Head of caudate nucleus (tissue), 42 donors: ENCODE data around the gene OCA2.

Source experiments
- DNase-seq, 42 donors: peaks; one replicate each; pipeline versions ENCODE4 v3.0.0 to v3.0.0-alpha.2; 2020 to 2021; ENCODE audit warnings: mixed read lengths in 7 of 42
- intact Hi-C: fragments of 100-400 bp; cut with DNase I; formaldehyde crosslinking; loops from one replicate; pipeline ENCODE4 v1.15.0; 2022

The OCA2 gene

GRCh38 chr15:27847775-27848710 lies 251.1 kb downstream of the OCA2 start:
- intact Hi-C loops, result no loop called here
- peak in 1 of 42 donors; percentile 25 for DNase-seq

- DNase-seq, result peak in 1 of 42 donors; percentile 25
- intact Hi-C loops, result no loop called here
These were observed 252.3 kb downstream of the OCA2 start for GRCh38 chr15:27846722-27847395.

DNA sequence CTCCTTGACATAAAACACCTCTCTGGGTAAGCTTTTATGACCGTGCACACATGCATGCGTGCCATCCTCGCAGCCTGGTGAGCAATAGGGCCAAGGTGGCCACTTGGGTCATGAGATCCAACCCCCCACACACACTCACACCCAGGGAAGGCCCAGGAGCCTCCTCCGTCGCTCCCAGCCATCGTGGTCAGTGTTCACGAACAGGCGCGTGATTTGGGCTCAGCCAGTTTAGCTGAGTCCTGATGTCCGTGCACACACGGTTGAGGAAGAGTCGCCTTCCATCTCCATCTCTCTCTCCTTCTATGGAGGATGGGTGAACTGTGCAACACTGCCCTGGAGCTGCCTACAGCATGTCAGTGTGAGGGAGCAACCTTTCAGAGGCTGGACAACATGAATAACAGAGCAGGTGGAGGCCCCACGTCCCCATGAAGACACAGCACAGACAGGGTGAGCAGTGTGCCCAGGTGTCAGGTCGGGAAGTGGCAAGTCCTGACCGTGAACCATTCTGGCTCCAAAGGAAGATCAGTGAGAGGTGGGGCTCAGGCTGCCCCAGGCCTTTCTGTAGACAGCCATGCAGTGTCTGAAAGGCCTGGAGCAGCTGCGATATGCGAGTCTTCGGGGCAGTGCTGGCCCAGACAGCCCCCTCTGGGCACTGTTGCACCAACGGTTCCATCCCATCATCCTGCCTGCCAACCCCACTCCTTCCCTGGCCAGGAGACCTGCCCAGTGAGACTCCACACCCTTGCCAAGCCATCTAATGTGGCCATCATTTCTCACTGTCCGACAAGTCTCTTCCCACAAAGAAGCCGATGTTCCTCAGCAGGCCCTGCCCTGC lies 253.4 kb downstream of the OCA2 start:
- intact Hi-C loops, result no loop called here

GRCh38 chr15:27844018-27844666 lies 255.0 kb downstream of the OCA2 start:
- intact Hi-C loops, result no loop called here
- peak in 2 of 42 donors; percentile 1 to 32 for DNase-seq

More for the DNA sequence above, 253.4 kb downstream of the OCA2 start:
- peak in 2 of 42 donors; percentile 4 to 22 for DNase-seq

DNA sequence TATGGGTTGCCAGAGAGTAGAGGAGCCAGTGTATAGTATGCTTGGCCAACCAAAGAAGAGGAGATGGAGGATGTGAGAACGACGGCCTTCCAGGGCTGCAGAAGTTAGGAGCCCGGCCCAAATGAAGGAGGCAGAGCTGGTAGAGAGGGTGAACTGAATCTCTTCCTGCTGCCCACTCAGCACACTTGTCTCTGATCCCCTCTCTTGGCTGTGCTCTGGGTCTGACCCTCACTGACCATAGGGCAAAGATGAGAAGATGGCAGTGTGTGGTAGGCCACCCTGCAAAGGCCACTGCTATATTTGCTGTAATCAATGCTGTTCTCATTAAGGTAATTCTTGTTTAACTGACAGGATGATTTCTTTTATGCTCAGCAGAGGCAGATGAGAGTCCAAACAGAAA lies 256.0 kb downstream of the OCA2 start:
- peak in 2 of 42 donors; percentile 2 to 14 for DNase-seq
- intact Hi-C loops, result no loop called here

- peak in 1 of 42 donors; percentile 20 for DNase-seq
- intact Hi-C loops, result no loop called here
These were observed 256.6 kb downstream of the OCA2 start for GRCh38 chr15:27842526-27842925.

DNA sequence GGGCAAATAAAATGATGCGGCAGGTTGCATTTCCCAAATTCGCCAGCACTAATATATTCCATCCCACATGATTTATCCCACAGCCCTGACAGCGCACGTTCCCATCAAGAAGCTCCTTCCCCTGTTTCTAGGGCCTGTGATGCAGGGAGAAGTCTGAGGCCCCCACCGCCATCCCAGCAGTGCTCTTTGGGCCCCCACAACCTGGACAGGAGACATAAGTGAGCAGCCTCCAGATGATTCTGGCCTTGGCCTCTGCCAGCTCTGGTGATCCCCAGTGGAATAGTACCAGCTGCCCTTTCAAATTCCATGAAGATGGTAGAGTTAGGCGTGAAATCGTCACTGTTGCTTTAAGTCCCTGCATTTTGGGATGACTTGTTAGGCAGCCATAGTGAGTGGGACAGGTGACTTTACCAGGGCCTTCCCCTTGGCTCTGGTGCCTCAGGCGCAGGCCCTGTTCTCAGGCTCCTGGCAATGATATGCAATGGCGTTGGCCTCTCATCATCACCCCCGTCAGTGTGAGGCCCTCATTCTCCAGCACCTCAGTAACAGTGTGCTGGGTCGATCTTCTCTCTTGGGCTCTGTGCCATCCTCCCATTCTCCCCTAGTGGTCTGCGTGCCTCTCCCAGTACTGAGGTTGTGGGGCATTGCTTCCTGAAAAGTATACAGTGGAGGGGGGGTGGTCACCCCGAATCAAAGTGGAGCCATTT lies 263.7 kb downstream of the OCA2 start:
- intact Hi-C loops, result no loop called here
- DNase-seq, result no peak

- intact Hi-C loops, result no loop called here
- DNase-seq, result no peak
These were observed 264.4 kb downstream of the OCA2 start for GRCh38 chr15:27834684-27835083.

DNA sequence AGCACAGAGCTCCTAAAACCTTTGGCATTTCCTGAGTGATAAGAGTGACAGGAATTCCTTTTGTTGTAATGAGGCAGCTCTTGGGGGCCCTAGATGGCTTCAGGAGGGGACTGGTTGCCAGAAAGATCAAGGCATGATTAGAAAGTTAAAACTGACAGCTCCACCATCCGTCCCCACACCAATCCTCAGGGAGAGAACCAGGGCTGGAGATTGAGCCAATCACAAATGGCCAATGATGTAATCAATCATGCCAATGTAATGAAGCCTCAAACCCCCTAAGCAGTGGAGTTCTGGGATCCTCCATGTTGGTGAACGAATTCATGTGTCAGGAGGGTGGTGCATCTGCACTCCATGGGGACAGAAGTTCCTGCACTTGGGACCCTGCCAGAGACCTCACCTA lies 265.1 kb downstream of the OCA2 start:
- intact Hi-C loops, result no loop called here
- no peak for DNase-seq

GRCh38 chr15:27833178-27833577 lies 265.9 kb downstream of the OCA2 start:
- intact Hi-C loops, result no loop called here
- no peak for DNase-seq

GRCh38 chr15:27832237-27832596 lies 266.9 kb downstream of the OCA2 start:
- intact Hi-C loops, result no loop called here

GRCh38 chr15:27831384-27832236 lies 267.5 kb downstream of the OCA2 start:
- intact Hi-C loops, result no loop called here
- peak in 2 of 42 donors; percentile 33 for DNase-seq

More at GRCh38 chr15:27832237-27832596, 266.9 kb downstream of the OCA2 start:
- DNase-seq, result peak in 1 of 42 donors; percentile 24

DNA sequence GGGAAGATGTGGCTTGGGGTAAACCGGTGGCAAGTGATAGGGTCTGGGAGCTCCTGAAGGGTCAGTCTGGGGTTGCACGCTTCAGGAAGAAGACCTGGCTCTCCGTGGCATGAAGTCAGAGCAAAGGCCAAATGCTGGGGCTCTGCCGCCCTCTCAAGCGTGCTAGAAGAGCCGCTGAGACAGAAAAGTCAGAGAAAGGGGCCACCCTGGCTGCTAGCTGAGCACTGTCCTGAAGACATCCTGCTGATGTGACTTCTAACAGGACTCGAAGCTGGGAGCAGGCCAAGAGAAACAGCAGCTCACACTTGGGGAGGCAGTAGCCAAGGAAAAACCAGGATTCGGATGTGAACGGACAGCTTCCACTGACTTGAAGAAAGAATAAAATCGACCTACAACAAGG lies 270.4 kb downstream of the OCA2 start:
- peak in 3 of 42 donors; percentile 9 to 35 (median 23) for DNase-seq
- intact Hi-C loops, result no loop called here

- DNase-seq, result peak in 1 of 42 donors; percentile 37
- intact Hi-C loops, result no loop called here
These were observed 272.0 kb downstream of the OCA2 start for GRCh38 chr15:27826902-27827714.

- intact Hi-C loops, result no loop called here
These were observed 272.7 kb downstream of the OCA2 start for GRCh38 chr15:27826411-27826810.

GRCh38 chr15:27824841-27825422 lies 274.2 kb downstream of the OCA2 start:
- no peak for DNase-seq
- intact Hi-C loops, result no loop called here

More at GRCh38 chr15:27826411-27826810, 272.7 kb downstream of the OCA2 start:
- peak in 1 of 42 donors; percentile 37 for DNase-seq
